GOT3 (cell line): ENCODE data around the gene STAMBPL1.
"Not testable (repeated sequence)": the region's sequence is repeated elsewhere in the genome, so short reads cannot be mapped to it uniquely, and the experiment has no call there.

Experiments used
- DNase-seq: peaks from one replicate; lab custom pipeline; 2025; ENCODE audit warnings: mixed read lengths; lab: John Stamatoyannopoulos, UW

STAMBPL1 gene

GRCh38 chr10:88857831-88858230, 22.2 kb upstream of the STAMBPL1 start:
- no peak for DNase-seq

- DNase-seq, result no peak
Observed at GRCh38 chr10:88858491-88858890, 21.6 kb upstream of the STAMBPL1 start.

- DNase-seq, result no peak
Observed at GRCh38 chr10:88861036-88861435, 19.0 kb upstream of the STAMBPL1 start.

- no peak for DNase-seq
Observed at GRCh38 chr10:88865281-88865876, 14.7 kb upstream of the STAMBPL1 start.

DNA sequence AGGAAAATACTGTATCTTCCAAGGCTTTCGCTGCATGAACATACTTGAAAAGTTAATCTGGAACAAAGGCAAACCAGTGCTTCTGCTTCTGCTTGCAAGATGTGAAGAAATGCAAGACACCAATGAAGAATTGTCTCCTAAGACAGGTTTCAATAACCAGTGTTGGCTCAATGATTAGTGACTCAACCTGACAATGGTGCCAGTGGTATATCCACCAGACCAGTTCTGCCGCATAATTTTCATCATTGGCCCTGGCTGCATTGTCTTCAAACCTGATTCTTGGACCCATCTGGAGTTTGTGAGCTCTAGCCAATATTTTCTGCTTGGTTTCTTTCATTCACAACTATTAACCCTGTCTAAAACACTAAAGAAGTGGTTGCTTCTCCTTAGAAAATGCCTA, 13.6 kb upstream of the STAMBPL1 start:
- no peak for DNase-seq

GRCh38 chr10:88870089-88870488, 10.0 kb upstream of the STAMBPL1 start:
- DNase-seq, result no peak

- no peak for DNase-seq
Observed at GRCh38 chr10:88873757-88874156, 6.3 kb upstream of the STAMBPL1 start.

DNA sequence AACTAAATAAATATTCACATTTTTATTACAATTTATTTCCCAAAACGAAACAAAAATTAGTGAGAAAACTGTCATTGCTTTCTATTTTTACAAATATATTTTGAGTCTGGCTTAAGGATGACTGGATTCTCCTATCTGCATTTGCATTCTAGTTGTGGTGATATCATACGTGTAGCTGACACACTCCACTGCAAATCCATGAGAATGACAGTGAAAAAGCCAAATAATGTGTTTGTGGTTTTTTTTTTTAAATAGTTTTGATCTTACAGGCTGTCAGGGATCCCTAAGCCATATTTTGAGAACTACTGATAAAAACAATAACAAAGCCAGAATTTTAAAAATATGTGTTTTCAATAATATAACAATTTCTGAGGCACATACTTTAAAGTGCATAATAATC, 5.8 kb upstream of the STAMBPL1 start:
- no peak for DNase-seq

GRCh38 chr10:88875081-88875480, 5.0 kb upstream of the STAMBPL1 start:
- no peak for DNase-seq

GRCh38 chr10:88877298-88877697, 2.7 kb upstream of the STAMBPL1 start:
- DNase-seq, result no peak

DNA sequence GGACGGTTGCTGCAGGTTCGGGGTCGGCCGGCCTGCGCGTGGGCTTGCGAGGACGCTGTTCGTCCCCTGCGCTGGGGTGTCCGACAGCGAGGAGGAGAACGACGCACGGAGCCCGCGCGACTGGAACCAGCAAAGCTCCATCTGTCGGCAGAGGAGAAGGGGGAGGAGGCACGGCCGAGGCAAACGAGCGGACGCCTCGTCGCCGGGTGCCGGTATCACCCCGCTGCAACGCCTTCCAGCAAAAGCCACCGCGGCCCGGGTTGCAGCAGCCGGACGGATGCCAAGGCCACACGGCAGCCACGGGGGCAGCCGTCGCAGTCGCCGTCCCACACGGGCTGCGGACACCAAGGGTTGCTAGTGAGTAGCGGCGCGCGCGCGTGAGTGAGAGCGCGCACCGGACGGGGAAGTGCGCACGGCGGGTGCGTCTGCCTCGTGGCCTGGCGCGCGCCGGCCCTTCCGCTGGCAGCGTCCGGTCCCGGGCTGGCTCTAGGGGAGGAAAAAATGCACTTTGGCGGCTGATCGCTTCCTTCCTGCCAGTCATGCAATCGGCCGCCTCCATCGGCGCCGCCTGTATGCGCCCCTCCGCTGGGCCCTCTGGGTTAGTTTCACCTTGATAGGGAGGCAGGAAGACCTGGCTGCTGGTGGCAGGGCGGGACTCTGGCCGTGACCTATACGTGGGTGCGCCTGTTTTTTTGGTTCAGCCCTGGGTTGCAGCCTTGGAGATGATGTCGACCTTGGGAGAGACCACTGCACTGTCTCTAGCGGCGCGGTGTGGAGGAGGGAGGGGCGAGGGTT, 434 bp downstream of the STAMBPL1 start:
- DNase-seq, result peak; percentile 77

DNA sequence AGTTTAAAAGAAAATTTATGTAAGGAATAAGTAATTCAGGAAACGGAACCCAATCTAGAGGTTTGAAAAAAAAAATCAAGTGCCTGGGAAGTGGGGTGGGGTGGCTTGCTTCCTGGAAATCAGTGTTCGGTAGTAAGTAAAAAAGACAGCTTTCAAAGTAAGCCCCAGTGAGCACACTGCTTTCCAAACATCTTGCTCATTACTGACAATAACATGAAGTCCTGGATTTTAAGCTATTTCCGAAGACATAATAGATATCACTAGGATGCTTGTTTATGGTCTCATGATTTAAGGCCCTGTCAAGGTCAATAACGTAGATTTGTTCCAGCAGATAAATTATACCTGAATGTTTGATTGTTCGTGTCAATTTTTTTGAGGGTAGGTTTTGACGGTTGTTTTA, 1.3 kb downstream of the STAMBPL1 start:
- no peak for DNase-seq

DNA sequence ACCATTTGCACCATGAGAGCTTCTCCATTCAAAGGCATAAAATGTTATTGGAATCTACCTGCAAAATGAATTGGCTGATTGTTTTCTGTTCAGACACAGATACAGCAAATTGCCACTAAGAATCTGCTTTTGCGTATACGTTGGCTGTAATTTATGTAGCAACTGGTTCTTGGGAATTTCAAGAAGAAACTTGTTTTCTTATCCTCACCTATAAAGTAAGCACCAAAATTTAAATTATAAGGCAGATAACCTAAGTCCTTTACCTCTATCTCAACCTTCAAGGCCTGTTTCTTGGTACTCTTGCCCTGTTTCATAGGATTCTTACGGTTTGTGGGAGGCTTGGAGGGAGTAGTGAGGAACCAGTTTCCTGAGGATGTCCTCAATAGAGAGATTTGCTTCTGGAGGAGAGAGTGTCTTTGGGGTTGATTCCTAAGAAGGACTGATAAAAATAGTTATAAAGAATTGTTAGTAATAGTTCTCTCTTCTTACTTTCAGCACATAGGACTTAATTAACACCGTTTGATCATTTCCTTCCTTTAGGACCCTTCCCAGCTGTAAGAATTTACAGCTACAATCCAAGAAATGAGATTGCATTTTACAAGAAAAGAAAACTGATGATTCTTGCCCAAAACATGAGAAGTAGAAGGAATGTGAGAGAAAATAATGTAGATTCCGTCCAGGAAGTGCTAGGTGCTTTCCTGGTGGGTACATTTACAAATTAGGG, 2.0 kb downstream of the STAMBPL1 start:
- DNase-seq, result no peak

DNA sequence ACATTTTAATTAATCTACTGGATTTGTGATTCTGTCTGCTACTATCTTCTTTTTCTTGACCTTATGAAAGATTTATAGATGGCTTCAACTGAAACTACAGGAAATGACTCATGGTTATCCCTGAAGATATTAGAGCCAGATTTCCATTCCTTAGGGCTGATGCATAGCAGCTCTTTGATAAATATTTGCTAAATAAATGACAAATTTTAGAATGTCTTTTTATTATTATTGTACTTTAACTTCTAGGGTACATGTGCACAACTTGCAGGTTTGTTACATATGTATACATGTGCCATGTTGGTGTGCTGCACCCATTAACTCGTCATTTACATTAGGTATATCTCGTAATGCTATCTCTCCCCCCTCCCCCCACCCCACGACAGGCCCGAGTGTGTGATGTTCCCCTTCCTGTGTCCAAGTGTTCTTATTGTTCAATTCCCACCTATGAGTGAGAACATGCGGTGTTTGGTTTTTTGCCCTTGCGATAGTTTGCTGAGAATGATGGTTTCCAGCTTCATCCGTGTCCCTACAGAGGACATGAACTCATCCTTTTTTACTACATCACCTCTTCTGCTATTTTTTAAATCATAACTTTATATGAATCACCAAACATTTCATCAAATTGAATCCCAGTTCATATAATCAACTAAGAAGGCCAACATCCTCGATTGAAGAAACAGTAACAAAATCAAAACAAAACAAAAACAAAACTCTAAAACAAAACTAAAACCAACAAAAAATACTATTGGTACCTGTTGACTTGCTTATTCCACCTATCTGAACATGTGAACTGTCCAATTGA, 2.8 kb downstream of the STAMBPL1 start:
- not testable (repeated sequence) for DNase-seq

DNA sequence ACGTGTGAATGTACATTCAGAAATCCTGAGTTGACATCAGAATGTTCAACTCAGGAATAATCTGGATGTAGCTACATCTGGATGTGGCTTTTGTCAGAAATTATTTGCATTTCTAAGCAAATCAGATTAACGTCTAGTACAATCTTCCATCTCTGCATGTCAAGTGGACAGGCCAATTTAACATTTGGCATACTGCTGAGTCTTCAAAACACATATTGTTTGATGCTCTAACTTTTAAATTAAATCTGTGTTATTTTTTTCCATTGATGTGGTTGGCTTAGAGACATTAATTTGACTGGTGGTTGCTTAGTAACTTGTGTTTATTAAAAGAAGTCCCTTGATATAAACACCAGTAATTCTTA, 3.4 kb downstream of the STAMBPL1 start:
- DNase-seq, result no peak

- no peak for DNase-seq
Observed at GRCh38 chr10:88886557-88886956, 6.5 kb downstream of the STAMBPL1 start.

DNA sequence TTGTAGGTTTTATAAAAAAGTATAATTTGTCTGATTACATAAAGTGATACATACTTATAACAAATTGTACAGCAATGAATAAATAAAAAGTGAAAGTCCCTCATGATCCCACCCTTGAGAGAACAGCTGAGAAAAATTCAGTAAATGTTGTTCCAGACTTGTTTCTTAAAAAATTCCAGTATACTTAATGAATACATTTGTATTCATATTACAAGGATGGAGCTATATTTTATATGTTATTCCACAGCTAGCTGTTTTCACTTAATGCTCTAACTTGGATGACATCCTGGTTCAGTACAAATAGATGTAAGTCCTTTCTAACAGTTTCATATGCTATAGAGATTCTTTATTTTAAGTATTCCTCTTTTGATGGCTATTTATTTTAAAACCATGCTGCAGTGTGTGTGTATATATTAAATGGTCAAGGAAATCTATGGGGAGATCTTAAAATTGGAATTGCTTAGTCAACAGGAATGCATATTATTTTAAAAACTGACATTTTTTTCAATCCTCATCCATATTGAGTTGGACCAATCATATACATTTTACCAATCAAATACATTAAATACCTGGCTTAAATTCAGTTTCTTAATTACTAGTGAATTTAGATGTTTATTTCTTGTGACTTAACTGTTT, 8.9 kb downstream of the STAMBPL1 start:
- DNase-seq, result no peak

DNA sequence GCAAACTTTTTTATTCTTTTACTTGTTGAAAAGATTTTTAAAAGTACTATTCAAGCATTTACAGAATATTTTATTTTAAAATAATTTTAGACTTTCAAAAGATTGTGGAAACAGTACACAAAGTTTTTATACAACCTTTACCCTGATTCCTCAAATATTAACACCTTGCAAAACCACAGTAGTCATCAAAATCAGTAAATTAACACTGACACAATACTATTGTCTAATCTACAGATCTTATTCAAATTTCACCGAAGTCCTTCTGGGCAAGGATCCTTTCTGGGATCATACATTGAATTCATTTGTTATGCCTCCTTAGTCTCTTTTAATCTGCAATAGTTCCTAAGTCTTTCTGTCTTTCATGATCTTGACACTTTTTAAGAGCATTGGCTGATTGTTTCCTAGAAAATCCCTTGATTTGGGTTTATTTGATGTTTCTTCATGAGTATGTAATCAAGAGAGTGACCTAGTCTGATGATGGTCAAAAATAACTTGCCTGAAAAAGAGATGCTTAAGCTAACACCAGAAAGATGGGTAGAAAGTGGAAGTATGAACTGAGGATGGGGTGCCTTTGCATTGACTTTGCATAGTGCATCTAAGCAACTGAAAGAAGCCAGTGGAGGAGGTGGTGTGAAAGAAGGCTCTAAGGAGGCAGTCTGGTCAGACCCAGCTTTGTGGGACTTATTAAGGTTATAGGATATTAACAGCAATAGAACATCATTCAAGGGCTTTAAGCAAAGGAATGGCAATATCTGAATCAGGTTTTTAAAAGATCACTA, 9.7 kb downstream of the STAMBPL1 start:
- DNase-seq, result no peak

DNA sequence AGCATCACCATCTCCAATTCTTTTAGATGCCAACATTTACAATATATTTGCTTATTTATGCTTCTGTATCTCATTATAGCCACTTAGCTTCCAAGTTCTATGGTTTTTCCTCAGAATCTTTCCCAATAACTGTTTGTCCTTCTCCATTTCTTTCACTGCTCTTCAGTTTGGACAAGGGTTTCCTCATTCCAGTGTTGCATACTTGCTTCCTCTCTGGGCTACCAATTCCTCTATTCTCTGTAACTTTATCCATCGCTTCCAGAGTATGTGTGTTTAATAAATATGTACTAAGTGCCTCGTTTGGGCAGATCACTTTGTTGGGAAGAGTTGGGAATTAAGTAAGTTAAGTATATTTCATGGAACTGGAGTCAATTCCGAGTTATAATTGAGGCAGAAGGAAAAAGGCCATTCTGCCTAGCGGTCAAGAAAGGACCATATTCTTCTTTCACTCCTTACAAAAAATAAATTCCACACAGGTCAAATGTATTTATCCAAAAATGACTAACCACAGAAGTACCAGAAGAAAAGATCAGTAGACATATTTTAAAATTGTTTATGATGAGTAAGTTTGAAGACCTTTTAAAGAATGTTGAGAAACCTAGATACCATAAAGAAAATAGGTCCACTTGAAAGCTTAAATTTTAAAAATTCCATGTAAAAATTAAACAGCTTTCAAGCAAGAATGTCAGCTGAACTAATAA, 10.8 kb downstream of the STAMBPL1 start:
- no peak for DNase-seq

GRCh38 chr10:88892222-88892967, 12.3 kb downstream of the STAMBPL1 start:
- no peak for DNase-seq
